Endodermal cell (in vitro differentiated cells): ENCODE measurements around the gene FN1. TPM values are rescaled to one million over a fixed set of nuclear protein-coding genes. Genes with fewer than 3 reads are reported as not detected.

Experiments used
- DNase-seq: peaks from one replicate; pipeline ENCODE4 v3.0.0-alpha.2; 2017
- H3K27ac ChIP-seq: 2 replicates; pipeline ENCODE4 v1.5.1; 2013; ENCODE audit warnings: mild to moderate bottlenecking, low read depth, low read length, moderate library complexity
- H3K27me3 ChIP-seq: 2 replicates; pipeline ENCODE4 v1.6.1; 2013; ENCODE audit warnings: mild to moderate bottlenecking, low read length, moderate library complexity; ENCODE audit not compliant: insufficient read depth, control insufficient read depth, poor library complexity, severe bottlenecking
- H3K36me3 ChIP-seq: 2 replicates; pipeline ENCODE4 v1.7.0; 2013; ENCODE audit warnings: mild to moderate bottlenecking, low read length, moderate library complexity; ENCODE audit not compliant: control insufficient read depth, insufficient read depth
- H3K4me1 ChIP-seq: one replicate; pipeline ENCODE4 v1.7.0; 2013; ENCODE audit warnings: low read length; ENCODE audit not compliant: control insufficient read depth, insufficient read depth
- H3K4me3 ChIP-seq: 2 replicates; pipeline ENCODE4 v1.5.1; 2013; ENCODE audit warnings: mild to moderate bottlenecking, low read length, moderate library complexity
- H3K9ac ChIP-seq: 2 replicates; pipeline ENCODE4 v1.6.1; 2013; ENCODE audit warnings: mild to moderate bottlenecking, low read length, moderate library complexity; ENCODE audit not compliant: poor library complexity, severe bottlenecking; ENCODE audit errors: extremely low read depth
- H3K9me3 ChIP-seq: 2 replicates; pipeline ENCODE4 v1.6.1; 2013; ENCODE audit warnings: mild to moderate bottlenecking, low read length, moderate library complexity; ENCODE audit not compliant: control insufficient read depth
- H3K27ac Mint-ChIP-seq: 2 replicates; pipeline ENCODE4 v1.8.0; 2020; ENCODE audit warnings: mixed read lengths
- H3K27me3 Mint-ChIP-seq: 2 replicates; pipeline ENCODE4 v1.8.0; 2021; ENCODE audit warnings: mild to moderate bottlenecking, mixed read lengths; ENCODE audit not compliant: insufficient read depth
- H3K36me3 Mint-ChIP-seq: 2 replicates; pipeline ENCODE4 v1.8.0; 2020; ENCODE audit warnings: low read depth, mixed read lengths
- H3K4me1 Mint-ChIP-seq: 2 replicates; pipeline ENCODE4 v1.8.0; 2020; ENCODE audit warnings: mixed read lengths
- H3K4me3 Mint-ChIP-seq: 2 replicates; pipeline ENCODE4 v1.8.0; 2020; ENCODE audit warnings: mild to moderate bottlenecking, moderate library complexity, mixed read lengths
- H3K9me3 Mint-ChIP-seq: 2 replicates; pipeline ENCODE4 v1.8.0; 2020; ENCODE audit warnings: mild to moderate bottlenecking, mixed read lengths
- WGBS, 2 experiments: methylation state at CpG; one replicate each; pipeline versions ENCODE4 v1.1.5 to v1.1.7; 2013; ENCODE audit warnings: missing lambda C conversion rate in 2 of 2, mixed read lengths in 1 of 2; ENCODE audit not compliant: insufficient coverage in 1 of 2, insufficient read length in 1 of 2; 5-methylcytosine and 5-hydroxymethylcytosine counted together
- total RNA-seq, 2 donors: library from RNA; stranded (reverse); fragmentation: NEBNext Ultra II Directional in 1 of 2; extraction: Animal tissue kit (Norgen Biotek cat#: 25700) in 1 of 2; gene quantifications; 2 replicates in 1 of 2; 3 replicates in 1 of 2; pipeline ENCODE4 v1.2.1, GENCODE V29; 2021
- TF ChIP-seq, protein P1 (sequence below): fragments of 200-600 bp; sonication (generic); conservative IDR thresholded peaks from 2 replicates; pipeline ENCODE4 v1.5.0; 2021; ENCODE audit warnings: antibody characterized with exemption, mild to moderate bottlenecking

The FN1 gene
- total RNA-seq, 2 donors from 2014 or later = 2,721 to 2,960 TPM

DNA sequence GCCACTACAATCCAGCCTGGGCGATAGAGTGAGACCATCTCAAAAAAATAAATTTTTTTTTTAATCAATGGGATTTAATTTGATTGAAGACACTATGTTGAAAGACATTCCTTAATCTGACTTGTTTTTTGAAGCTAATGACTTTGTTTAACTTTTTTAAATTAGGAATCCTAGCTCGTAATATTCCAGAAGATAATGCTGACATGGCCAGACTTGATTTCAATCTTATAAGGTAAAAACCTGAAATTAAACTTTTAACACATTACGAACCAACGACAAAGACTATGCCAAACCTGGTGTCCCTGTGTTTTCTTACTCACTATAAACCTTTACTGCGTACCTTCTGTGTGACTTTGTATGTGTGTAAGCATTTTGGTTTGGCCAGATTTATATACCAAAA is 116.4 kb downstream of the FN1 start:
- H3K27me3 ChIP-seq = no peaks in the 10 kb centered on the region
- Mint-ChIP-seq H3K9me3 (no peaks in the 10 kb centered on the region), H3K4me1 (peaks cover 5% of the 10 kb centered on the region), H3K27me3 (no peaks in the 10 kb centered on the region), H3K36me3 (peaks cover 88% of the 10 kb centered on the region), H3K4me3 (no peak overlapping the region), H3K27ac (no peak overlapping the region)
- H3K27ac ChIP-seq = no peak overlapping the region
- no peak overlapping the region for H3K4me3 ChIP-seq
- TF ChIP-seq, protein P1, sequence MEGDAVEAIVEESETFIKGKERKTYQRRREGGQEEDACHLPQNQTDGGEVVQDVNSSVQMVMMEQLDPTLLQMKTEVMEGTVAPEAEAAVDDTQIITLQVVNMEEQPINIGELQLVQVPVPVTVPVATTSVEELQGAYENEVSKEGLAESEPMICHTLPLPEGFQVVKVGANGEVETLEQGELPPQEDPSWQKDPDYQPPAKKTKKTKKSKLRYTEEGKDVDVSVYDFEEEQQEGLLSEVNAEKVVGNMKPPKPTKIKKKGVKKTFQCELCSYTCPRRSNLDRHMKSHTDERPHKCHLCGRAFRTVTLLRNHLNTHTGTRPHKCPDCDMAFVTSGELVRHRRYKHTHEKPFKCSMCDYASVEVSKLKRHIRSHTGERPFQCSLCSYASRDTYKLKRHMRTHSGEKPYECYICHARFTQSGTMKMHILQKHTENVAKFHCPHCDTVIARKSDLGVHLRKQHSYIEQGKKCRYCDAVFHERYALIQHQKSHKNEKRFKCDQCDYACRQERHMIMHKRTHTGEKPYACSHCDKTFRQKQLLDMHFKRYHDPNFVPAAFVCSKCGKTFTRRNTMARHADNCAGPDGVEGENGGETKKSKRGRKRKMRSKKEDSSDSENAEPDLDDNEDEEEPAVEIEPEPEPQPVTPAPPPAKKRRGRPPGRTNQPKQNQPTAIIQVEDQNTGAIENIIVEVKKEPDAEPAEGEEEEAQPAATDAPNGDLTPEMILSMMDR = no peak
- 97 to 99% methylated on average over 3 to 5 of the region's 5 CpGs for WGBS, 2 experiments
- peaks cover 70% of the 10 kb centered on the region for H3K36me3 ChIP-seq
- no peaks in the 10 kb centered on the region for H3K4me1 ChIP-seq
- no peak overlapping the region for H3K9ac ChIP-seq
- H3K9me3 ChIP-seq = no peaks in the 10 kb centered on the region
- DNase-seq = no peak

DNA sequence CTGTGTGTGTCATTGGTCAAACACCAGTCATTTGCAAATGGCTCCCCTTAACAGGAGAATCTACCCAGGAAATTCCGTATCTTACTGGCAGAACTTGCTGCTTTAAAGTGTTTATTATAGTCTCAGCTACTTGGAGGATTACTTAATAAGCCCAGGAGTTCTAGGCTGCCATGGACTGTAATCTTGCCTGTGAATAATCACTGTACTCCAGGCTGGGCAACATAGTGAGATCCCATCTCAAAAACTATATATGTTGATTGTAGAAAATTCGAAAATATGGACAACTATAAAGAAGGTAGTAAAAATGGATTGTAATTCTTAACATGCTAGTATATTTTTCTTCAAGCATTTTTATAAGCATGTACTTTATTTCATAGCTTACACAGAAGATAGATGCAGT is 119.5 kb downstream of the FN1 start:
- H3K9me3 Mint-ChIP-seq = no peaks in the 10 kb centered on the region
- Histone ChIP-seq H3K27me3 (no peaks in the 10 kb centered on the region), H3K4me1 (no peaks in the 10 kb centered on the region), H3K9me3 (no peaks in the 10 kb centered on the region), H3K27ac (no peak overlapping the region), H3K9ac (no peak overlapping the region), H3K4me3 (no peak overlapping the region), H3K36me3 (peaks cover 65% of the 10 kb centered on the region)
- TF ChIP-seq, protein P1 = no peak
- no peak overlapping the region for H3K27ac Mint-ChIP-seq
- H3K36me3 Mint-ChIP-seq = peaks cover 78% of the 10 kb centered on the region
- no peak for DNase-seq
- WGBS, 2 experiments = 83 to 88% methylated on average over 1 of the region's 2 CpGs
- H3K4me3 Mint-ChIP-seq = no peak overlapping the region
- H3K27me3 Mint-ChIP-seq = no peaks in the 10 kb centered on the region
- peaks cover 17% of the 10 kb centered on the region for H3K4me1 Mint-ChIP-seq

DNA sequence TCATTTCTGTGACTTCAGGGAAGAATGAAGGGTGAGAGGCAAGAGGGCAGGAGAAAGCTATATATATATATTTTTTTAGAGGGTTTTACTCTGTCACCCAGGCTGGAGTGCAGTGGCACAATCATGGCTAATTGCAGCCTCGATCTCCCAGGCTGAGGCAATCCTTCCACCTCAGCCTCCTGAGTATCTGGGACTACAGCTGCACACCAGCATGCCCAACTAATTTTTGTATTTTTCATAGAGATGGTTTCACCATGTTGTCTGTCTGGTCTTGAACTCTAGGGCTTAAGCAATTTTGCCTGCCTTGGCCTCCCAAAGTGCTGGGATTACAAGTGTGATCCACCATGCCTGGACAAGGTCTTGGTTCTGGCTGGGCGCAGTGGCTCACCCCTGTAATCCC is 120.6 kb downstream of the FN1 start:
- no peak for DNase-seq
- Histone ChIP-seq H3K4me3 (no peak overlapping the region), H3K27ac (no peak overlapping the region), H3K4me1 (no peaks in the 10 kb centered on the region), H3K9ac (no peak overlapping the region), H3K9me3 (no peaks in the 10 kb centered on the region), H3K36me3 (peaks cover 57% of the 10 kb centered on the region), H3K27me3 (no peaks in the 10 kb centered on the region)
- H3K4me3 Mint-ChIP-seq = no peak overlapping the region
- no peaks in the 10 kb centered on the region for H3K27me3 Mint-ChIP-seq
- H3K36me3 Mint-ChIP-seq = peaks cover 69% of the 10 kb centered on the region
- 88 to 94% methylated on average over 2 of the region's 2 CpGs for WGBS, 2 experiments
- H3K9me3 Mint-ChIP-seq = no peaks in the 10 kb centered on the region
- H3K27ac Mint-ChIP-seq = no peak overlapping the region
- TF ChIP-seq, protein P1 = no peak
- peaks cover 17% of the 10 kb centered on the region for H3K4me1 Mint-ChIP-seq
